ENCODE measurements around the gene PTPRE.
A peak's percentile ranks its signal among the peaks of the same experiment; 100 is the strongest.

The PTPRE gene

GRCh38 chr10:128078136-128078969 is 171.4 kb downstream of the PTPRE start:
- Histone ChIP-seq H3K4me2 (ENCODE audit: low read depth, low read length, poor library complexity, severe bottlenecking) (no peak overlapping the region), H3K4me3 (ENCODE audit: low read length, poor library complexity, severe bottlenecking) (no peak overlapping the region), H3K4me1 (ENCODE audit: insufficient read depth, low read length, poor library complexity, severe bottlenecking) (peaks cover 16% of the 10 kb centered on the region), H2AFZ (ENCODE audit: low read length) (no peak overlapping the region), H3K27me3 (ENCODE audit: insufficient read depth, low read length, poor library complexity, severe bottlenecking) (no peaks in the 10 kb centered on the region), H3K79me2 (ENCODE audit: insufficient read depth, low read length) (no peaks in the 10 kb centered on the region), H3K36me3 (ENCODE audit: insufficient read depth, low read length) (peaks cover 55% of the 10 kb centered on the region), H3F3A (ENCODE audit: low read depth) (peaks cover 4% of the 10 kb centered on the region; the same call in 1 of the 2 replicates), H3K9me2 (replicated peaks; ENCODE audit: low read depth, low read length) (no peaks in the 10 kb centered on the region), H3K9me3 (ENCODE audit: insufficient read depth, low read depth, low read length) (no peaks in the 10 kb centered on the region), H4K20me1 (ENCODE audit: insufficient read depth, low read length, poor library complexity, severe bottlenecking) (peaks cover 3% of the 10 kb centered on the region), H3K9ac (ENCODE audit: low read depth, low read length, poor library complexity, severe bottlenecking) (no peak overlapping the region)
- no peak for TF ChIP-seq EZH2phosphoT487 (IDR thresholded peaks at IDR 0.05; ENCODE audit: borderline replicate concordance)
- peak; percentile 96 for TF ChIP-seq CTCF (conservative IDR thresholded peaks at IDR 0.05; ENCODE audit: low read length)

GRCh38 chr10:128080231-128080630 is 173.3 kb downstream of the PTPRE start:
- no peak overlapping the region for H3K9ac ChIP-seq (ENCODE audit: low read depth, low read length, poor library complexity, severe bottlenecking)
- no peaks in the 10 kb centered on the region for H3K79me2 ChIP-seq (ENCODE audit: insufficient read depth, low read length)
- H3K27me3 ChIP-seq (ENCODE audit: insufficient read depth, low read length, poor library complexity, severe bottlenecking) = no peaks in the 10 kb centered on the region
- TF ChIP-seq EZH2phosphoT487 (IDR thresholded peaks at IDR 0.05; ENCODE audit: borderline replicate concordance) = no peak
- TF ChIP-seq CTCF (conservative IDR thresholded peaks at IDR 0.05; ENCODE audit: low read length) = no peak
- H2AFZ ChIP-seq (ENCODE audit: low read length) = no peak overlapping the region
- H3K4me2 ChIP-seq (ENCODE audit: low read depth, low read length, poor library complexity, severe bottlenecking) = no peak overlapping the region
- peaks cover 53% of the 10 kb centered on the region; the same call in 1 of the 2 replicates for H3K36me3 ChIP-seq (ENCODE audit: insufficient read depth, low read length)
- H3F3A ChIP-seq (ENCODE audit: low read depth) = no peaks in the 10 kb centered on the region
- H3K9me2 ChIP-seq (replicated peaks; ENCODE audit: low read depth, low read length) = no peaks in the 10 kb centered on the region
- no peak overlapping the region for H3K4me3 ChIP-seq (ENCODE audit: low read length, poor library complexity, severe bottlenecking)
- no peaks in the 10 kb centered on the region for H3K9me3 ChIP-seq (ENCODE audit: insufficient read depth, low read depth, low read length)
- no peaks in the 10 kb centered on the region for H3K4me1 ChIP-seq (ENCODE audit: insufficient read depth, low read length, poor library complexity, severe bottlenecking)
- H4K20me1 ChIP-seq (ENCODE audit: insufficient read depth, low read length, poor library complexity, severe bottlenecking) = no peaks in the 10 kb centered on the region

- H3K27me3 ChIP-seq (ENCODE audit: insufficient read depth, low read length, poor library complexity, severe bottlenecking) = no peaks in the 10 kb centered on the region
- H3K79me2 ChIP-seq (ENCODE audit: insufficient read depth, low read length) = no peaks in the 10 kb centered on the region
- no peak overlapping the region for H3K4me2 ChIP-seq (ENCODE audit: low read depth, low read length, poor library complexity, severe bottlenecking)
- no peak overlapping the region for H2AFZ ChIP-seq (ENCODE audit: low read length)
- H3K9me2 ChIP-seq (replicated peaks; ENCODE audit: low read depth, low read length) = no peaks in the 10 kb centered on the region
- TF ChIP-seq EZH2phosphoT487 (IDR thresholded peaks at IDR 0.05; ENCODE audit: borderline replicate concordance) = no peak
- no peak for TF ChIP-seq CTCF (conservative IDR thresholded peaks at IDR 0.05; ENCODE audit: low read length)
- H3K4me3 ChIP-seq (ENCODE audit: low read length, poor library complexity, severe bottlenecking) = no peak overlapping the region
- no peak overlapping the region for H3K9ac ChIP-seq (ENCODE audit: low read depth, low read length, poor library complexity, severe bottlenecking)
- peaks cover 53% of the 10 kb centered on the region; the same call in 1 of the 2 replicates for H3K36me3 ChIP-seq (ENCODE audit: insufficient read depth, low read length)
- H3K9me3 ChIP-seq (ENCODE audit: insufficient read depth, low read depth, low read length) = no peaks in the 10 kb centered on the region
- H3K4me1 ChIP-seq (ENCODE audit: insufficient read depth, low read length, poor library complexity, severe bottlenecking) = no peaks in the 10 kb centered on the region
- H3F3A ChIP-seq (ENCODE audit: low read depth) = no peaks in the 10 kb centered on the region
- H4K20me1 ChIP-seq (ENCODE audit: insufficient read depth, low read length, poor library complexity, severe bottlenecking) = no peaks in the 10 kb centered on the region
Measured at GRCh38 chr10:128080641-128081040, 173.7 kb downstream of the PTPRE start.

All from Loucy (cell line).